HepG2 (cell line): ENCODE measurements around the gene CEBPB. TPM values are rescaled to one million over a fixed set of nuclear protein-coding genes. Genes with fewer than 3 reads are reported as not detected.

ENCODE experiments used
- ATAC-seq: fragments of 200-7000 bp; cut with Tn5 transposase; 3 replicates; pipeline ENCODE4 v1.9.1; 2020; ENCODE audit warnings: mild to moderate bottlenecking, moderate library complexity
- BruUV-seq: library from RNA; stranded (reverse); fragments of 400-500 nt; replicated peaks from 2 replicates; lab custom pipeline; 2021; lab: Mats Ljungman, UMichigan
- CTCF ChIA-PET: fragments of 300-600 bp; formaldehyde crosslinking; extraction: SDS; loops from one replicate; lab custom pipeline; 2021; ENCODE audit warnings: low total read pairs, inconsistent platforms, low intra/inter-chr PET ratio; lab: Yijun Ruan, JAX
- POLR2A ChIA-PET: fragments of 350-600 bp; sonication (Branson Sonifier 250); formaldehyde crosslinking; loops from one replicate; lab custom pipeline; 2020; ENCODE audit warnings: antibody characterized with exemption, inconsistent platforms; lab: Yijun Ruan, JAX
- DNase-seq: peaks from one replicate; pipeline ENCODE4 v3.0.0-alpha.2; 2015; ENCODE audit warnings: low spot score
- FAIRE-seq: peaks from 3 replicates; lab custom pipeline; 2011; peaks lifted over from hg19 to GRCh38; lab: Jason Lieb, UNC
- H2AFZ ChIP-seq: one replicate; pipeline ENCODE4 v1.6.1; 2011; ENCODE audit warnings: low read length, inconsistent platforms
- H3K27ac ChIP-seq: fragments of 300-600 bp; 3 replicates; pipeline ENCODE4 v1.8.0; 2011; ENCODE audit warnings: mixed run types, mild to moderate bottlenecking, mixed read lengths, low read length, inconsistent platforms; ENCODE audit not compliant: insufficient read depth; ENCODE audit errors: extremely low read length
- H3K27me3 ChIP-seq, 2 experiments: fragments of 200-600 bp in 1 of 2; 2 replicates in 1 of 2; 3 replicates in 1 of 2; pipeline versions ENCODE4 v1.6.0 to v1.8.0; 2011; ENCODE audit warnings: low read length in 2 of 2, mild to moderate bottlenecking in 2 of 2, moderate library complexity in 2 of 2, inconsistent platforms in 1 of 2; ENCODE audit not compliant: insufficient read depth in 2 of 2, control insufficient read depth in 1 of 2
- H3K36me3 ChIP-seq, 2 experiments: fragments of 200-600 bp in 1 of 2; replicated peaks in 1 of 2; 2 replicates in 1 of 2; 3 replicates in 1 of 2; pipeline versions ENCODE4 v1.5.1 to v1.8.0; 2011; ENCODE audit warnings: low read length in 2 of 2, inconsistent platforms in 1 of 2; ENCODE audit not compliant: insufficient read depth in 2 of 2, control insufficient read depth in 1 of 2
- H3K4me1 ChIP-seq: 2 replicates; pipeline ENCODE4 v1.5.1; 2012; ENCODE audit warnings: low read length, inconsistent platforms; ENCODE audit not compliant: insufficient read depth
- H3K4me2 ChIP-seq: 2 replicates; pipeline ENCODE4 v1.6.0; 2011; ENCODE audit warnings: low read depth, low read length, inconsistent platforms
- H3K4me3 ChIP-seq, 3 experiments: fragments of 200-600 bp in 1 of 3; sonication (generic), shearing (Covaris generic) in 1 of 3; replicated peaks in 1 of 3; 2 replicates each; pipeline ENCODE4 v1.5.1; 2011 to 2016; ENCODE audit warnings: low read length in 3 of 3, inconsistent platforms in 2 of 3, low read depth in 2 of 3, mild to moderate bottlenecking in 2 of 3, control low read depth in 1 of 3, mixed read lengths in 1 of 3; ENCODE audit not compliant: insufficient read depth in 1 of 3
- H3K79me2 ChIP-seq: one replicate; pipeline ENCODE4 v1.6.1; 2011; ENCODE audit warnings: low read length, inconsistent platforms; ENCODE audit not compliant: insufficient read depth
- H3K9ac ChIP-seq: 2 replicates; pipeline ENCODE4 v1.6.0; 2011; ENCODE audit warnings: mild to moderate bottlenecking, low read depth, low read length, inconsistent platforms; ENCODE audit not compliant: insufficient read depth
- H3K9me3 ChIP-seq: 2 replicates; pipeline ENCODE4 v1.5.1; 2012; ENCODE audit warnings: mild to moderate bottlenecking, low read length
- H4K20me1 ChIP-seq: 2 replicates; pipeline ENCODE4 v1.6.0; 2011; ENCODE audit warnings: inconsistent platforms, mild to moderate bottlenecking, low read length, moderate library complexity; ENCODE audit not compliant: insufficient read depth
- ATF1 ChIP-seq: IDR thresholded peaks from 2 replicates; pipeline ENCODE4 v1.6.1; 2016; ENCODE audit warnings: mild to moderate bottlenecking, control low read depth
- ATF5 ChIP-seq: sonication (generic); formaldehyde crosslinking; IDR thresholded peaks from 2 replicates; pipeline ENCODE4 v1.4.0; 2020; ENCODE audit warnings: mild to moderate bottlenecking, low read depth, missing genetic modification reagents
- CEBPB ChIP-seq: IDR thresholded peaks from 2 replicates; pipeline ENCODE4 v1.6.1; 2011; ENCODE audit warnings: low read depth, low read length, improper control_type of control experiment, borderline replicate concordance
- GTF3A ChIP-seq: sonication (generic); formaldehyde crosslinking; conservative IDR thresholded peaks from 2 replicates; pipeline ENCODE4 v1.4.0; 2020; ENCODE audit warnings: mild to moderate bottlenecking, missing genetic modification reagents
- HDAC6 ChIP-seq: fragments of 200-600 bp; sonication (generic); IDR thresholded peaks from 2 replicates; pipeline ENCODE4 v1.7.0; 2017; ENCODE audit warnings: mild to moderate bottlenecking, antibody characterized with exemption, low read length, low read depth
- IKZF1 ChIP-seq: fragments of 450-650 bp; IDR thresholded peaks from 2 replicates; pipeline ENCODE4 v1.7.1; 2016
- LCORL ChIP-seq, 2 experiments: fragments of 450-650 bp in 1 of 2; sonication (generic) in 1 of 2; formaldehyde crosslinking in 1 of 2; IDR thresholded peaks; 2 replicates each; pipeline versions ENCODE4 v1.5.0 to v1.6.1; 2017 to 2020; ENCODE audit warnings: antibody characterized with exemption in 1 of 2, missing genetic modification reagents in 1 of 2
- MIER2 ChIP-seq: IDR thresholded peaks from 2 replicates; pipeline ENCODE4 v1.6.1; 2016; ENCODE audit warnings: missing biosample characterization, missing genetic modification reagents
- NFATC3 ChIP-seq: sonication (generic); formaldehyde crosslinking; IDR thresholded peaks from 2 replicates; pipeline ENCODE4 v1.5.1; 2020; ENCODE audit warnings: mild to moderate bottlenecking, missing genetic modification reagents
- PTBP1 ChIP-seq: fragments of 200-400 bp; formaldehyde crosslinking; IDR thresholded peaks from 2 replicates; pipeline ENCODE4 v1.6.1; 2018; ENCODE audit warnings: low read length, low read depth; ENCODE audit not compliant: poor library complexity, severe bottlenecking
- THRA ChIP-seq: sonication (generic); formaldehyde crosslinking; IDR thresholded peaks from 2 replicates; pipeline ENCODE4 v1.4.0; 2020; ENCODE audit warnings: missing genetic modification reagents, borderline replicate concordance
- THYN1 ChIP-seq: sonication (generic); formaldehyde crosslinking; IDR thresholded peaks from 2 replicates; pipeline ENCODE4 v1.8.1; 2023; ENCODE audit warnings: low read depth, mild to moderate bottlenecking, moderate library complexity, missing genetic modification reagents, borderline replicate concordance
- TP53 ChIP-seq: sonication (generic); formaldehyde crosslinking; conservative IDR thresholded peaks from 2 replicates; pipeline ENCODE4 v1.4.0; 2020; ENCODE audit warnings: missing genetic modification reagents
- ZC3H13 ChIP-seq: sonication (generic); formaldehyde crosslinking; IDR thresholded peaks from 2 replicates; pipeline ENCODE4 v1.8.1; 2023; ENCODE audit warnings: mild to moderate bottlenecking, missing genetic modification reagents, moderate library complexity
- ZFX ChIP-seq: sonication (generic); formaldehyde crosslinking; IDR thresholded peaks from 2 replicates; pipeline ENCODE4 v1.4.0; 2020; ENCODE audit warnings: mild to moderate bottlenecking, low read depth, missing genetic modification reagents, moderate library complexity
- ZNF383 ChIP-seq: sonication (generic); formaldehyde crosslinking; IDR thresholded peaks from 2 replicates; pipeline ENCODE4 v1.4.0; 2020; ENCODE audit warnings: missing genetic modification reagents, mild to moderate bottlenecking, borderline replicate concordance
- ZNF451 ChIP-seq: sonication (generic); formaldehyde crosslinking; IDR thresholded peaks from 2 replicates; pipeline ENCODE4 v1.5.0; 2020; ENCODE audit warnings: mild to moderate bottlenecking, missing genetic modification reagents
- ZNF572 ChIP-seq: sonication (generic); formaldehyde crosslinking; IDR thresholded peaks from 2 replicates; pipeline ENCODE4 v1.5.1; 2020; ENCODE audit warnings: mild to moderate bottlenecking, missing genetic modification reagents
- ZNF766 ChIP-seq: sonication (generic); formaldehyde crosslinking; IDR thresholded peaks from 2 replicates; pipeline ENCODE4 v1.5.0; 2020; ENCODE audit warnings: missing genetic modification reagents, borderline replicate concordance
- ZSCAN12 ChIP-seq: sonication (generic); formaldehyde crosslinking; IDR thresholded peaks from 2 replicates; pipeline ENCODE4 v1.9.0; 2021; ENCODE audit warnings: mild to moderate bottlenecking, missing genetic modification reagents
- ZZZ3 ChIP-seq: sonication (generic); formaldehyde crosslinking; IDR thresholded peaks from 2 replicates; pipeline ENCODE4 v1.4.0; 2020; ENCODE audit warnings: missing genetic modification reagents, mild to moderate bottlenecking, borderline replicate concordance
- WGBS: methylation state at CpG from one replicate; pipeline ENCODE4 v1.1.6; 2017; ENCODE audit warnings: low lambda C conversion rate; 5-methylcytosine and 5-hydroxymethylcytosine counted together
- in situ Hi-C: cut with HindIII; loops from 2 replicates; pipeline ENCODE4 v1.10.0; 2017; ENCODE audit warnings: low pct_unique_long_range_greater_than_20kb; ENCODE audit not compliant: extremely low pct_ligation_motif_present
- intact Hi-C: fragments of 100-400 bp; cut with micrococcal nuclease; formaldehyde crosslinking; loops from one replicate; pipeline ENCODE4 v1.10.0; 2022; ENCODE audit not compliant: unreplicated experiment
- polyA plus RNA-seq, 8 experiments: library from polyadenylated mRNA; depleted of rRNA in 3 of 8; stranded (reverse) in 7 of 8; unstranded in 1 of 8; fragments of >200 nt; fragmentation: Illumina TruSeq in 4 of 8; extraction: Trizol in 4 of 8; gene quantifications; 2 replicates each; pipeline versions ENCODE4 v1.2.1 to v1.2.3, GENCODE V29; 2011 to 2016; ENCODE audit warnings: low read depth in 4 of 8, missing spikeins in 1 of 8, mixed read lengths in 1 of 8; ENCODE audit not compliant: insufficient read depth in 1 of 8
- total RNA-seq, 5 experiments: library from RNA; depleted of rRNA; stranded (reverse); fragments of >200 nt; fragmentation: Illumina TruSeq; extraction: Trizol; gene quantifications; 2 replicates each; pipeline ENCODE4 v1.2.3, GENCODE V29; 2016; ENCODE audit warnings: low read depth in 1 of 5
- TF ChIP-seq, protein P1 (sequence below): sonication (generic); formaldehyde crosslinking; IDR thresholded peaks from 2 replicates; pipeline ENCODE4 v1.4.0; 2020; ENCODE audit warnings: missing genetic modification reagents

CEBPB gene
- total and polyA plus RNA-seq, 2 of the 13 experiments (the other 11 are each of a cell fraction or from before 2014, with no cell fraction given), result 18.5 to 28.2 TPM

DNA sequence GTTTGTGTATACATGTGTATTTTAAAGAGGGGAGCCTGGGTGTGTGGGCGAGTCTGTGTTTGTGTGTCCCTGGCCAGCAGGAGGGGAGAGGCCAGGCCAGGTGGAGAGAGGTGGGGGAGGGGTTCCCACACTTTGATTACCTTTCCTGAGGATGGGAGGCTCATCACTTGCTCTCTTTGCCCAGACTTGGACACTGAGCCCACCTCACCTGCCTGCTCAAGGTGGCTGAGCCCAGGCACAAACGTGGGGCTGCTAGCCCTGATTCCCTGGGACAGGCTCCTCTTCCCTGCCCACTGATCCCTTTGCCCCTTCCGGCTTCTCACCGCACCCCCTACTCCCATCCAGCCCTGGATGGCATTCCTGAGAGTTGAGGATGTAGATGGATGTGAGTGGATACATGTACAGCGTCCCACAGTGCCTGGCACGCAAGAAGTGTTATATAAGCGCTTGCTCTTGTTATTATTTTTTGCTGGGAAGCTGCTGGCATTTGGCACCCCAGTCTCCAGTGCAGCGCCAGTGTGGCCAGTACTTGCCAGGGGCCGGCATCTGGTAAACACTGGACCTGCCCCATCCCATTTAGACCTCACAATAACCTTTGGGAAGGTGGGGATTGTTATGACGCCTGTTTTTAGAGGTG, 2.7 kb downstream of the CEBPB start:
- peaks cover 35% of the 10 kb centered on the region for H4K20me1 ChIP-seq
- no TSS peak for BruUV-seq
- intact Hi-C loops, result loop anchor here (5.0 to 10.0 kb wide), 2 partner anchors 51 to 204 kb away; no protein-coding TSS in a partner anchor
- peak overlapping the region; percentile 97 for H3K9ac ChIP-seq
- no peak overlapping the region for H2AFZ ChIP-seq
- ATAC-seq (no peak), DNase-seq (no peak), FAIRE-seq (no peak)
- in situ Hi-C loops, result loop anchor here (5.0 kb wide), 1 partner anchor 79 kb away; no protein-coding TSS in a partner anchor
- WGBS, result 68% methylated on average over 10 of the region's 10 CpGs
- no peaks in the 10 kb centered on the region; a peak in 2 of 5 replicates for H3K27me3 ChIP-seq
- peaks cover 25% of the 10 kb centered on the region for H3K79me2 ChIP-seq
- no peaks in the 10 kb centered on the region for H3K9me3 ChIP-seq
- ChIA-PET POLR2A (interaction anchor here (0.6 to 2.5 kb wide), 8 partner anchors 15 to 271 kb away, joined by 3 to 9 read pairs (median 3); no protein-coding TSS in a partner anchor), CTCF (no interaction called here)
- H3K4me3 ChIP-seq, result peak overlapping the region; percentile 80 to 99 (median 95)
- H3K4me2 ChIP-seq, result peak overlapping the region; percentile 100
- H3K4me1 ChIP-seq, result peaks cover 57% of the 10 kb centered on the region
- H3K36me3 ChIP-seq, result peaks cover 1 to 14% of the 10 kb centered on the region in 2 experiments; a peak in 2 of 5 replicates
- peak overlapping the region; percentile 79 for H3K27ac ChIP-seq
- TF ChIP-seq ZC3H13 (CRISPR knock-in tag) (peak; percentile 68), ZNF572 (CRISPR knock-in tag) (peak; percentile 82; the same call in 1 of the 2 replicates), ATF5 (CRISPR knock-in tag) (no peak), ZZZ3 (CRISPR knock-in tag) (no peak), THRA (CRISPR knock-in tag) (no peak; the same call in 1 of the 2 replicates), ATF1 (CRISPR knock-in tag) (no peak), MIER2 (CRISPR knock-in tag) (no peak), ZSCAN12 (CRISPR knock-in tag) (no peak), ZNF451 (CRISPR knock-in tag) (no peak), HDAC6 (no peak), THYN1 (no peak), ZNF766 (CRISPR knock-in tag) (no peak), ZFX (CRISPR knock-in tag) (peak; percentile 5; the same call in 1 of the 2 replicates), LCORL (IDR thresholded peaks at IDR 0.05) (no peak), LCORL (CRISPR knock-in tag; IDR thresholded peaks at IDR 0.05) (no peak), IKZF1 (no peak), NFATC3 (CRISPR knock-in tag) (no peak), CEBPB (no peak), GTF3A (CRISPR knock-in tag) (no peak), ZNF383 (CRISPR knock-in tag) (no peak), PTBP1 (no peak), TP53 (CRISPR knock-in tag) (no peak)
- TF ChIP-seq, protein P1, sequence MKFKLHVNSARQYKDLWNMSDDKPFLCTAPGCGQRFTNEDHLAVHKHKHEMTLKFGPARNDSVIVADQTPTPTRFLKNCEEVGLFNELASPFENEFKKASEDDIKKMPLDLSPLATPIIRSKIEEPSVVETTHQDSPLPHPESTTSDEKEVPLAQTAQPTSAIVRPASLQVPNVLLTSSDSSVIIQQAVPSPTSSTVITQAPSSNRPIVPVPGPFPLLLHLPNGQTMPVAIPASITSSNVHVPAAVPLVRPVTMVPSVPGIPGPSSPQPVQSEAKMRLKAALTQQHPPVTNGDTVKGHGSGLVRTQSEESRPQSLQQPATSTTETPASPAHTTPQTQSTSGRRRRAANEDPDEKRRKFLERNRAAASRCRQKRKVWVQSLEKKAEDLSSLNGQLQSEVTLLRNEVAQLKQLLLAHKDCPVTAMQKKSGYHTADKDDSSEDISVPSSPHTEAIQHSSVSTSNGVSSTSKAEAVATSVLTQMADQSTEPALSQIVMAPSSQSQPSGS (CRISPR knock-in tag), result 0 out of 2 replicates have a peak, but pooled peaks have one; percentile 23
